Naive thymus-derived CD8-positive, alpha-beta T cell (primary cell): ENCODE measurements around the gene IRF5. TPM values are rescaled to one million over a fixed set of nuclear protein-coding genes. Genes with fewer than 3 reads are reported as not detected.
"Not testable (repeated sequence)": the region's sequence is repeated elsewhere in the genome, so short reads cannot be mapped to it uniquely, and the experiment has no call there.

Experiments used
- ATAC-seq, 2 donors: fragments of 150-1000 bp; cut with Tn5 transposase in 1 of 2; sonication (Bioruptor Pico), chemical (Tn5 transposase) in 1 of 2; 1 replicate in 1 of 2; 2 replicates in 1 of 2; pipeline ENCODE4 v1.10.0; 2021; ENCODE audit warnings: mild to moderate bottlenecking in 2 of 2, moderate library complexity in 2 of 2
- POLR2A ChIA-PET: fragments of 350-600 bp; sonication (Branson Sonifier 250); formaldehyde crosslinking; loops from one replicate; lab custom pipeline; 2021; ENCODE audit warnings: antibody characterized with exemption; lab: Charles Lee
- DNase-seq, 10 donors: peaks; one replicate each; pipeline versions ENCODE4 v3.0.0 to v3.0.0-alpha.2; 2020 to 2022
- H3K27ac Mint-ChIP-seq, 10 donors: one replicate each; pipeline ENCODE4 v1.8.0; 2020 to 2022; ENCODE audit warnings: mild to moderate bottlenecking in 10 of 10, mixed read lengths in 10 of 10, moderate library complexity in 4 of 10, inconsistent platforms in 1 of 10
- H3K27me3 Mint-ChIP-seq, 5 donors: one replicate each; pipeline ENCODE4 v1.8.0; 2021 to 2022; ENCODE audit warnings: mixed read lengths in 5 of 5
- H3K36me3 Mint-ChIP-seq, 3 donors: one replicate each; pipeline ENCODE4 v1.8.0; 2020 to 2022; ENCODE audit warnings: mixed read lengths in 3 of 3, mild to moderate bottlenecking in 2 of 3, inconsistent platforms in 1 of 3
- H3K4me1 Mint-ChIP-seq, 4 donors: one replicate each; pipeline ENCODE4 v1.8.0; 2021 to 2022; ENCODE audit warnings: mixed read lengths in 4 of 4
- H3K4me3 Mint-ChIP-seq, 10 donors: one replicate each; pipeline ENCODE4 v1.8.0; 2020 to 2022; ENCODE audit warnings: mild to moderate bottlenecking in 10 of 10, mixed read lengths in 10 of 10, moderate library complexity in 6 of 10, inconsistent platforms in 1 of 10
- H3K9me3 Mint-ChIP-seq, 9 donors: one replicate each; pipeline ENCODE4 v1.8.0; 2020 to 2022; ENCODE audit warnings: mixed read lengths in 9 of 9, mild to moderate bottlenecking in 3 of 9, inconsistent platforms in 1 of 9, moderate library complexity in 1 of 9
- polyA plus RNA-seq, 3 donors: library from polyadenylated mRNA; unstranded; fragments of 300-500 nt; fragmentation: Illumina TruSeq; gene quantifications; one replicate each; pipeline ENCODE4 v1.2.3, GENCODE V29; 2021
- total RNA-seq, 8 experiments: library from RNA in 2 of 8; stranded (reverse) in 2 of 8; gene quantifications; one replicate each; pipeline ENCODE4 v1.2.3 and lab custom pipeline; 2021 to 2026

The IRF5 gene
- total and polyA plus RNA-seq, 5 experiments from 2014 or later = 0.20 to 3.0 (median 0.42) TPM

- Mint-ChIP-seq H3K9me3 (no peaks in the 10 kb centered on the region), H3K27ac (peak overlapping the region in 2 of 10 donors; percentile 24 to 55), H3K36me3 (peaks cover 0 to 6% (median 6%) of the 10 kb centered on the region in 3 donors)
Measured at GRCh38 chr7:128939861-128940410, 2.2 kb downstream of the IRF5 start.

GRCh38 chr7:128940494-128941322 is 3.0 kb downstream of the IRF5 start:
- Mint-ChIP-seq H3K27me3 (peaks cover 10 to 45% (median 25%) of the 10 kb centered on the region in 5 donors), H3K4me3 (peak overlapping the region in 5 of 10 donors; percentile 10 to 95 (median 51)), H3K4me1 (peaks cover 14 to 35% (median 26%) of the 10 kb centered on the region in 4 donors), H3K9me3 (no peaks in the 10 kb centered on the region), H3K36me3 (peaks cover 0 to 6% (median 6%) of the 10 kb centered on the region in 3 donors), H3K27ac (peak overlapping the region in 3 of 10 donors; percentile 38 to 67 (median 55))
- ATAC-seq (peak; percentile 20 to 57), DNase-seq (peak in 1 of 10 donors; percentile 61)
- POLR2A ChIA-PET = no interaction called here

More at GRCh38 chr7:128939861-128940410, 2.2 kb downstream of the IRF5 start:
- Mint-ChIP-seq H3K4me3 (peak overlapping the region in 8 of 10 donors; percentile 10 to 95 (median 40)), H3K4me1 (peaks cover 14 to 40% (median 26%) of the 10 kb centered on the region in 4 donors), H3K27me3 (peaks cover 10 to 45% (median 25%) of the 10 kb centered on the region in 5 donors)
- DNase-seq (no peak), ATAC-seq (peak in 1 of 2 donors; percentile 7)
- POLR2A ChIA-PET = no interaction called here

- Mint-ChIP-seq H3K4me1 (peaks cover 14 to 35% (median 26%) of the 10 kb centered on the region in 4 donors), H3K27ac (peak overlapping the region in 1 of 10 donors; percentile 55), H3K4me3 (peak overlapping the region in 2 of 10 donors; percentile 51 to 95), H3K9me3 (no peaks in the 10 kb centered on the region), H3K27me3 (peaks cover 10 to 45% (median 25%) of the 10 kb centered on the region in 5 donors), H3K36me3 (peaks cover 0 to 6% (median 6%) of the 10 kb centered on the region in 3 donors)
- no peak for DNase-seq
- POLR2A ChIA-PET = no interaction called here
- no peak for ATAC-seq
Measured at GRCh38 chr7:128941323-128941890, 3.7 kb downstream of the IRF5 start.

- POLR2A ChIA-PET = no interaction called here
- peaks cover 6 to 38% (median 21%) of the 10 kb centered on the region in 5 donors for H3K27me3 Mint-ChIP-seq
- H3K36me3 Mint-ChIP-seq = peaks cover 0 to 4% (median 2%) of the 10 kb centered on the region in 3 donors
- DNase-seq = no peak
- no peak overlapping the region for H3K4me3 Mint-ChIP-seq
- no peak for ATAC-seq
- H3K9me3 Mint-ChIP-seq = no peaks in the 10 kb centered on the region
- H3K27ac Mint-ChIP-seq = no peak overlapping the region
- H3K4me1 Mint-ChIP-seq = peaks cover 12 to 31% (median 23%) of the 10 kb centered on the region in 4 donors
Measured at GRCh38 chr7:128941946-128942526, 4.3 kb downstream of the IRF5 start.

GRCh38 chr7:128943251-128943650 is 5.5 kb downstream of the IRF5 start:
- not testable (repeated sequence) for DNase-seq, ATAC-seq, H3K4me3 Mint-ChIP-seq, H3K9me3 Mint-ChIP-seq, H3K36me3 Mint-ChIP-seq
- peak overlapping the region in 1 of 10 donors; percentile 34 for H3K27ac Mint-ChIP-seq
- peaks cover 8 to 26% (median 19%) of the 10 kb centered on the region in 4 donors for H3K4me1 Mint-ChIP-seq
- peaks cover 4 to 29% (median 16%) of the 10 kb centered on the region in 5 donors for H3K27me3 Mint-ChIP-seq
- POLR2A ChIA-PET = interaction anchor here (0.7 kb wide), 2 partner anchors 19 to 855 kb away, joined by 4 to 5 read pairs; no protein-coding TSS in a partner anchor

GRCh38 chr7:128944487-128945236 is 6.9 kb downstream of the IRF5 start:
- DNase-seq = no peak
- ATAC-seq = no peak
- Mint-ChIP-seq H3K27ac (no peak overlapping the region), H3K27me3 (peaks cover 0 to 20% (median 11%) of the 10 kb centered on the region in 5 donors), H3K36me3 (no peaks in the 10 kb centered on the region), H3K4me3 (no peak overlapping the region), H3K4me1 (peaks cover 5 to 22% (median 14%) of the 10 kb centered on the region in 4 donors), H3K9me3 (no peaks in the 10 kb centered on the region)
- POLR2A ChIA-PET = no interaction called here

- DNase-seq (no peak), ATAC-seq (no peak)
- Mint-ChIP-seq H3K36me3 (no peaks in the 10 kb centered on the region), H3K4me3 (no peak overlapping the region), H3K4me1 (peaks cover 5 to 11% (median 7%) of the 10 kb centered on the region in 4 donors), H3K27me3 (peaks cover 0 to 9% (median 6%) of the 10 kb centered on the region in 5 donors), H3K27ac (no peak overlapping the region), H3K9me3 (no peaks in the 10 kb centered on the region)
- POLR2A ChIA-PET = no interaction called here
Measured at GRCh38 chr7:128945668-128946366, 8.1 kb downstream of the IRF5 start.

GRCh38 chr7:128946936-128947830 is 9.5 kb downstream of the IRF5 start:
- no peak overlapping the region for H3K4me3 Mint-ChIP-seq
- ATAC-seq = no peak
- peaks cover 0 to 6% (median 0%) of the 10 kb centered on the region in 3 donors for H3K36me3 Mint-ChIP-seq
- DNase-seq = no peak
- H3K27me3 Mint-ChIP-seq = no peaks in the 10 kb centered on the region
- peak overlapping the region in 1 of 10 donors; percentile 82 for H3K27ac Mint-ChIP-seq
- H3K4me1 Mint-ChIP-seq = peaks cover 0 to 3% (median 0%) of the 10 kb centered on the region in 4 donors
- H3K9me3 Mint-ChIP-seq = no peaks in the 10 kb centered on the region
- POLR2A ChIA-PET = no interaction called here

- H3K27me3 Mint-ChIP-seq = no peaks in the 10 kb centered on the region
- H3K9me3 Mint-ChIP-seq = no peaks in the 10 kb centered on the region
- POLR2A ChIA-PET = no interaction called here
- no peak for ATAC-seq
- H3K27ac Mint-ChIP-seq = peak overlapping the region in 1 of 10 donors; percentile 25
- DNase-seq = no peak
- peaks cover 0 to 11% (median 0%) of the 10 kb centered on the region in 3 donors for H3K36me3 Mint-ChIP-seq
- H3K4me3 Mint-ChIP-seq = no peak overlapping the region
- H3K4me1 Mint-ChIP-seq = peaks cover 0 to 3% (median 0%) of the 10 kb centered on the region in 4 donors
Measured at GRCh38 chr7:128947854-128948253, 10.1 kb downstream of the IRF5 start.

GRCh38 chr7:128948312-128948973 is 10.7 kb downstream of the IRF5 start:
- POLR2A ChIA-PET = no interaction called here
- Mint-ChIP-seq H3K27ac (peak overlapping the region in 1 of 10 donors; percentile 25), H3K9me3 (no peaks in the 10 kb centered on the region), H3K4me1 (peaks cover 0 to 3% (median 0%) of the 10 kb centered on the region in 4 donors), H3K4me3 (no peak overlapping the region), H3K27me3 (no peaks in the 10 kb centered on the region), H3K36me3 (peaks cover 0 to 16% (median 0%) of the 10 kb centered on the region in 3 donors)
- DNase-seq (no peak), ATAC-seq (no peak)
